Measurements from ENCODE around the gene AFAP1. TPM values are rescaled to one million over a fixed set of nuclear protein-coding genes. Genes with fewer than 3 reads are reported as not detected.

Gene AFAP1
- polyA plus RNA-seq, 3 donors: 22.6 to 32.7 (median 25.7) TPM

DNA sequence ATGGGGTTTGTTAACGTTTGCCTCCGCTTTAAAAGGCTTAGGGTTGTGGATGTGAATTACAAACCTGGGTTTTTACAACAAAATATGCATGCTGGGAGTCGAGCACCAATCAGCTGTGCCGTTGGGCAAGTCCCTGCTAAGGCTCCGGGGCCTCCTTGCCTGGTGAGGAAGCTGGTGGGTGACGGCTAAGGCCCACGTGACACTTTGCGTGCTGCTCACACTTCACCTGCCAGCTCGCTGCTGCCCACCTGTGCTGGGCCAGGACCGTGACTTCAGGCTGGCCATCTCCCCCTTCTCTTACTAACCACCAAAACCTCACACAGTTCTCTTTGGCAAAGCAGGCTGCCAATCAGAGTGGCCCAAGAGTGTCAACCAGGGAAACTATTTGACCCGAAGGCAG lies 178.3 kb downstream of the AFAP1 start:
- DNase-seq (ENCODE audit: extremely low read depth in 1 of 11, low read depth in 9 of 11, low spot score in 4 of 11): no peak

DNA sequence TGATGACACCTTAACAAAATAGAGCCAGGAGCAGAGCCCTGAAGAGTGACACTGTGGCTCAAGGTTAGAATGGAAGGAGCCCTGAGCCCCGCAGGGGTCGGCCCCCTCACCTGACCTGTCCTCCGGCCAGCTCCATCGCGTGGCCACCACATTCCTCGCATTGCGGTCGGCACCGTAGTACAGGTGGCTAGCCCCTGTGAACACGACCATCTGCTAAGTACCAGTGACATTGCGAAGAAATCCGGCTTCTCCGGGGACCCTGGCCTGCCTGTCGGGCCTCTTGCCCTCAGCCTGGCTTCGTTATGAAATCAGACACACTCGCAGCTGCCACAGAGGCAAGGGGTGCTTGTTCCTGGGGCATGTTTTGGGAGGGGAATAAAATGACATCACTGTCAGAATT lies 179.0 kb downstream of the AFAP1 start:
- no peak for DNase-seq (ENCODE audit: extremely low read depth in 1 of 11, low read depth in 9 of 11, low spot score in 4 of 11)

GRCh38 chr4:7760228-7760627 lies 179.4 kb downstream of the AFAP1 start:
- no peak for DNase-seq (ENCODE audit: extremely low read depth in 1 of 11, low read depth in 9 of 11, low spot score in 4 of 11)

- no peak for DNase-seq (ENCODE audit: extremely low read depth in 1 of 11, low read depth in 9 of 11, low spot score in 4 of 11)
These were observed 180.0 kb downstream of the AFAP1 start for GRCh38 chr4:7759635-7760034.

- DNase-seq (ENCODE audit: extremely low read depth in 1 of 11, low read depth in 9 of 11, low spot score in 4 of 11): no peak
These were observed 180.4 kb downstream of the AFAP1 start for GRCh38 chr4:7759216-7759615.

DNA sequence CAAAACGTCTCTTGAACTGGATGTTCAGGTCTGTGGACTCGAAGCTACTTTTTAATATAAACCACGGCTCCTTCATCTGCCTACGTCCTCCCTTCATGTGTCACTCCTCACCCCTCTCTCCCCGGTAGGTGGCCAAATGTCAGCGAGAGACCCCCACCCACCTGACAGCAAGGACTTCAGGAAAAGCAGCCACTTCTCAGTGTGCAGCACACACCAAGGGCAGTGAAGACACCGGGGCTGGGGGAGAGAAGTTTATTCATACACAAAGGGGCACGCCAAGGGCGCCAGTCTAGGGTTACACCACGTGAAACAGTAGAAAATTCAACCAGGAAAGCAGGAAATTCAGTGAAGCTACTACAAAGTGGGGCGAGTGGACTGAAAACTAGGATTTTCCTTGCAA lies 181.2 kb downstream of the AFAP1 start:
- DNase-seq (ENCODE audit: extremely low read depth in 1 of 11, low read depth in 9 of 11, low spot score in 4 of 11): no peak

DNA sequence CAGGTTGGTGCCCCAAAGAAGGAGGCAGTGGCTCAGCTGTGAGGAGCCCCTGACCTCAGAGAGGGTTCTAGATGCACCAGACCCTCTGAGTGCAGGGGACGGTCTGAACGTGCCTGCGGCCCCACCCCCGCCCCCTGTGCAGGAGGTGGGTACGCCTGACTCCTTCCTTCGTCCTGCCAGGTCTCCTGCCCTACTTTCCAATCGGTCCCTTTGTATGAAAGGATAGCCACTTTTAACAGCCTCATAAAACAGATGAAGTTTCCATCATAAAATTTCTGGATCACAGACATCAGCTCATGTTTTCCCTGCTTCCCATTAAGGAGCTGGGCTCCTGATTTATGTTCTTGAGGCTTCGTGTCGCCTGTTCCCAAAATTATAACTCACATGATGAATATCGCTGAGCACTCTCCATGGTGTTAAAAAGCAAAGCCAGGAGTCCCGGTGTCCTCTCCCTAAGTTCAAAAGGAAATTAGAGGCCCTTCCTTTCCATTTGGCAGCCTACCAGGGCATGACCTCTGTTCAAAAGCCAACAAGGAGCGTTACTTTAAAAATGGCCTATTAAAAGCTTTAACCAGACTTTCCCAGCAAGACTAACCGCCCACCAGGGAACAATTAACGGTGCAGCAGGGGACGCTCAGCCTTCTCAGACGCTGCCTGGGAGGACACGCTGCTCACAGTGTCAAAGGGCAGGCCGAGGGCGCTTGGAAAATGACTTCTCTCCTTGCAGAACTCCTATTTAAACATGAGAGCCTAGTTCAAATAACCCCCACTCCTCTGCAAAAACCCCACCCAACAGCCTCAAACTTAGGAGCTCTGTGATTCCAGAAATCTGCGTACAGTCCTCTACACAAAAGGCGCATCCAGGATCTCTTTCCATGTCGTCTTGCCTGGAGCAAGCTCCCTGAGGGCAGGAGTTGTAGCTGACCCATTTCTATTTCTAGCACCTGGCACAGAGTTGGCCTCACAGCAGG lies 181.9 kb downstream of the AFAP1 start:
- DNase-seq (ENCODE audit: extremely low read depth in 1 of 11, low read depth in 9 of 11, low spot score in 4 of 11): peak in 2 of 11 donors; percentile 39 to 65

GRCh38 chr4:7756561-7757355 lies 182.9 kb downstream of the AFAP1 start:
- DNase-seq (ENCODE audit: extremely low read depth in 1 of 11, low read depth in 9 of 11, low spot score in 4 of 11): no peak

- no peak for DNase-seq (ENCODE audit: extremely low read depth in 1 of 11, low read depth in 9 of 11, low spot score in 4 of 11)
These were observed 183.6 kb downstream of the AFAP1 start for GRCh38 chr4:7756071-7756470.

DNA sequence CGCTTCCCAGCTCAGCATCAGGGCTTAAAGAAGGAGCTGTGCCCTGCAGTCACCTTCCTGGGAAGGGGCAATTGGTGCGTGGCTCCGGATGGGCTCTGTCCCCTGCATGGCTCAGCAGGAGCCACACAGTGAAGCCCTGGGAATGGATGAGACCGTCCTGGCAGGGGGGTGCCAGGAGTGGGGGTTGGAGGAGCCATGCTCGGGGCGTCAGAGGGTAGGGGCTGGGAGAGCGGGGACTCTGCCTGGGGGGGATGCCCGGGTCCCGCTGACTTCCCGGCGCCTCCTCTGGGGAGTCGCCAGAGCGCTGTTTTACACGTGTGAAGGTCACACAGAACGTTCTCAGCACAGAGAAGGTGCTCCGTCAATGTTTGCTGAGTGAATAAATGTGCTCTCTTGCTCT lies 184.1 kb downstream of the AFAP1 start:
- DNase-seq (ENCODE audit: extremely low read depth in 1 of 11, low read depth in 9 of 11, low spot score in 4 of 11): no peak

GRCh38 chr4:7754565-7755262 lies 184.9 kb downstream of the AFAP1 start:
- no peak for DNase-seq (ENCODE audit: extremely low read depth in 1 of 11, low read depth in 9 of 11, low spot score in 4 of 11)

- no peak for DNase-seq (ENCODE audit: extremely low read depth in 1 of 11, low read depth in 9 of 11, low spot score in 4 of 11)
These were observed 185.7 kb downstream of the AFAP1 start for GRCh38 chr4:7753931-7754465.

- no peak for DNase-seq (ENCODE audit: extremely low read depth in 1 of 11, low read depth in 9 of 11, low spot score in 4 of 11)
These were observed 186.4 kb downstream of the AFAP1 start for GRCh38 chr4:7753271-7753670.

DNA sequence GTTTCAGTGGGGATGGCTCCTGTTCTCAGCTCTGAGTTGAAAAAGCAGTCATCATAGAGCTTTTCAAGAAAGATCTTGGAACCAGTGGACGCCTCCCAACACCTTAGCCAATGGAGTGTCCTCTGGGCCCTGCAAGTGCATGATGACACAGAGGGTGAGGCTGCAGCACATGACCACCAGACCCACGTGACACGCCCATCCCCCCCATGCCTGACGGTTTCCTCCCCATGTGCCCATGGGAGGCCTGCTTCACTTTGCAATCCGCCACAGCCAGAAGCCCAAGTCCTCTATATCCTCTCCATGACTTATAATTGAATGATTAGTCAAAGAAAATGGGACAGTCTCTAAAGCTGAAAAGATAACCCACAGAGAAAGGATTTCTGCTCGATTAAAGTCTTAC lies 187.0 kb downstream of the AFAP1 start:
- no peak for DNase-seq (ENCODE audit: extremely low read depth in 1 of 11, low read depth in 9 of 11, low spot score in 4 of 11)

GRCh38 chr4:7750972-7751371 lies 188.7 kb downstream of the AFAP1 start:
- no peak for DNase-seq (ENCODE audit: extremely low read depth in 1 of 11, low read depth in 9 of 11, low spot score in 4 of 11)

GRCh38 chr4:7750523-7750922 lies 189.1 kb downstream of the AFAP1 start:
- DNase-seq (ENCODE audit: extremely low read depth in 1 of 11, low read depth in 9 of 11, low spot score in 4 of 11): no peak

GRCh38 chr4:7747566-7747965 lies 192.1 kb downstream of the AFAP1 start:
- DNase-seq (ENCODE audit: extremely low read depth in 1 of 11, low read depth in 9 of 11, low spot score in 4 of 11): no peak

GRCh38 chr4:7747062-7747385 lies 192.6 kb downstream of the AFAP1 start:
- no peak for DNase-seq (ENCODE audit: extremely low read depth in 1 of 11, low read depth in 9 of 11, low spot score in 4 of 11)

DNA sequence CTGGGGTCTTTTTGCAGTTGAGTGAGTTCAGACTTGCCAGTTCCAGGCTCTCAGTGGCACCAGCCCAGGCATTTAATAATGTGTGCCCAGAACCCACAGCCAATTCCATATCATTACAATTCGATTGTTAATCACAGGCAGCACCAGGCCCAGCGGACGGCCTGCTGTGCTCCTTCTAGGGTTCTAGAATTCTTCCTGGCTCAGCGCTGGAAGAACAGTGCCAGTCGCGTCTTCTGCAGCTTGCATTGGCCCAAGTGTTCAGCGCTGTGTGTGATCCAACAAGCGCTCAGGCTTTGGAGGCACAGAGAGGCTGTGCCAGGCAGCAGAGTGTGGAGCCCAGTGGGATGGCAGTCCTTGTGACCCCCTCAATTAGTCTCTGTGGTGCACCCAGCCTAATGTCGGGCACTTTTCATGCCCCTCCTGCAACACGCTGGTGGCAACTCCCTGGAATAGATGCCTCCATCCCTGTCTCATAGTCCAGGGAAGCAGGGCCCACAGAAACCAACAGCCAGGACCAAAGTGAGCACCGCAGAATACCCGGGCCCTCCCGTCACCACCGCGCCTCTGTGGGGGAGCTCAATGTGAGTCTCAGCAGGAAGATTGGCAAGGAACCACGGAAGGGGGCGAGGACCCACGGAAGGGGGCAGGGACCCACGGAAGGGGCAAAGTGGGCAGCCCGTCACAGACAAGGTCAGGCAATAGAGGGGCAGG lies 193.2 kb downstream of the AFAP1 start:
- DNase-seq (ENCODE audit: extremely low read depth in 1 of 11, low read depth in 9 of 11, low spot score in 4 of 11): no peak

Measured in renal cortex interstitium (tissue), 11 donors.